Ectodermal cell (in vitro differentiated cells): Measurements from ENCODE around the gene DDR1.

Experiments
- H3K27ac ChIP-seq: 2 replicates; pipeline ENCODE4 v1.7.0; 2013; ENCODE audit warnings: mild to moderate bottlenecking, low read depth, low read length; ENCODE audit not compliant: insufficient read depth, poor library complexity, severe bottlenecking
- H3K27me3 ChIP-seq: 2 replicates; pipeline ENCODE4 v1.7.0; 2013; ENCODE audit warnings: mild to moderate bottlenecking, low read length; ENCODE audit not compliant: insufficient read depth, control insufficient read depth, poor library complexity, severe bottlenecking
- H3K36me3 ChIP-seq: one replicate; pipeline ENCODE4 v1.7.0; 2013; ENCODE audit warnings: low read length; ENCODE audit not compliant: control insufficient read depth, insufficient read depth
- H3K4me1 ChIP-seq: one replicate; pipeline ENCODE4 v1.7.0; 2013; ENCODE audit warnings: low read length; ENCODE audit not compliant: control insufficient read depth, insufficient read depth
- H3K4me3 ChIP-seq: 2 replicates; pipeline ENCODE4 v1.7.0; 2013; ENCODE audit warnings: low read depth, low read length, control low read depth; ENCODE audit not compliant: insufficient read depth
- H3K9me3 ChIP-seq: 2 replicates; pipeline ENCODE4 v1.7.0; 2013; ENCODE audit warnings: mild to moderate bottlenecking, low read length, moderate library complexity; ENCODE audit not compliant: control insufficient read depth
- WGBS, 2 experiments: methylation state at CpG; one replicate each; pipeline ENCODE4 v1.1.7; 2013; ENCODE audit warnings: missing lambda C conversion rate in 2 of 2; 5-methylcytosine and 5-hydroxymethylcytosine counted together

The DDR1 gene

DNA sequence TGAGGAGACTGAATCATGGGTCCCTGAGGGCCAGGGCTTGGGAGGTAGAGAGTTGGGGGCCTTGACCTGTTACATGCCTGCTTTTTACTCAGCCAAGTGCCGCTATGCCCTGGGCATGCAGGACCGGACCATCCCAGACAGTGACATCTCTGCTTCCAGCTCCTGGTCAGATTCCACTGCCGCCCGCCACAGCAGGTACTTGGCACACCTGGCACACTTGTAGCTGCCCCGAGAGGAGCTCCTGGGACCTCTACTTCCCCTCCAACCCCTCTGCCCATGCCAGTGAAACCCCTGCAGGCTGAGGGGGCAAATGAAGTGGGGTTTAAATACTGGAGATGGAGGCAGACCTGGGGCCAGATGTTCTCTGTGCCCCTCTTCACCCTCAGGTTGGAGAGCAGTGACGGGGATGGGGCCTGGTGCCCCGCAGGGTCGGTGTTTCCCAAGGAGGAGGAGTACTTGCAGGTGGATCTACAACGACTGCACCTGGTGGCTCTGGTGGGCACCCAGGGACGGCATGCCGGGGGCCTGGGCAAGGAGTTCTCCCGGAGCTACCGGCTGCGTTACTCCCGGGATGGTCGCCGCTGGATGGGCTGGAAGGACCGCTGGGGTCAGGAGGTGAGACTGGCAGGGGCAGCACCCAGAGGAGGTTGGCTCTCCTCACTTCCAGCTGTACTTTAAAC lies 4.6 kb downstream of the DDR1 start:
- no peaks in the 10 kb centered on the region for H3K27me3 ChIP-seq
- 94 to 95% methylated on average over 18 of the region's 18 CpGs for WGBS, 2 experiments
- H3K27ac ChIP-seq = no peak overlapping the region
- H3K4me3 ChIP-seq = no peak overlapping the region
- no peaks in the 10 kb centered on the region for H3K9me3 ChIP-seq
- peaks cover 50% of the 10 kb centered on the region for H3K36me3 ChIP-seq
- peaks cover 34% of the 10 kb centered on the region for H3K4me1 ChIP-seq

DNA sequence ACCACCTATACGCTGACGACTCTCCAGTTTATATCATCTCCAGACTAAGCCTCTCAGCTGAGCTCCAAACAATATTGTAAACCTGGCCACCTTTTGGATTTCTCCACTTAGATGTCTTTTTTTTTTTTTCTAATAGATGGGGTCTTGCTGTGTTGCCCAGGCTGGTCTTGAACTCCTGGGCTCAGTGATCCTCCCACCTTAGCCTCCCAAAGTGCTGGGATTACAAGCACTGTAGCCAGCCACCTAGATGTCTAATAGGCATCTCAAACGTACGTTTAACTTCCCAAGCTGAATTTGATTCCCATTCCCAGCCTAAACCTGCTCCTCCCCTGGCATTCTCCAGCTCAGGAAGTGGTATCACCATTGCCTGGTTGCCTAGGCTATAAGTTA lies 5.2 kb downstream of the DDR1 start:
- Histone ChIP-seq H3K36me3 (peaks cover 55% of the 10 kb centered on the region), H3K9me3 (no peaks in the 10 kb centered on the region), H3K4me1 (peaks cover 34% of the 10 kb centered on the region), H3K27ac (no peak overlapping the region), H3K4me3 (no peak overlapping the region), H3K27me3 (no peaks in the 10 kb centered on the region)
- WGBS, 2 experiments = 81 to 83% methylated on average over 4 of the region's 4 CpGs

DNA sequence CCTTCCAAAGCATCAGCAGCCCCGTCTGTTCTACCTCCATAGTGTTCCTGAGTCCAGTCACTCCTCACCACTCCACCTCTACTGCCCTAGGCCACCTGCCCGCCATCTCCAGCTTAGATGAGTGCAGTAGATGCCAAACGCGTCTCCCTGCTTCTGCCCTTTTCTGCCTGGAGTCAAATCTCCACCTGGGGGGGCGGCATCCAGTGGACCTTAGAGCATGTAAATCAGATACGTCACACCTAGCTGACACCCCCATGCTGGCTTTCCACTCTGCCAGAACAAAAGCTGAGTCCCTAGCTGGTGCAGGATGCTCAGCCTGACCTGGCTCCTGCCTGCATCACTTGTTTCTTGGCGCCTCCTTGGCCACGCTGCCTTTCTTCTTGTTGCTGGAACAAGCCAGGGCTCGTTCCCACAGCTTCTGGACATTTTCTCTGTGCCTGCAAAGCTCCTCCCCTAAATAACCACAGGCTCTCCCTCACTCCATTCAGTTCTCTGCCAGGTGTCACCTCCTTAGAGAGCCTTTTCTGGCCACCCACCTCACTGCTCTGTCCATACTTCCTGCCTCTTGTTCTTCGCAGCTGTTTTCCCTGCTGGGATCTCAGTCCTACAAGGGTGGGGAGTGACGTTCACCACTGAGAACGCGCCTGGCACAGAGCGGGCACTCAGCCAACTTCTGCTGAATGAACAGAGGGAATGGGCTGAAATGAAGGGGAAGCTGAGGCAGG lies 5.8 kb downstream of the DDR1 start:
- 87 to 90% methylated on average over 14 of the region's 14 CpGs for WGBS, 2 experiments
- Histone ChIP-seq H3K4me1 (peaks cover 34% of the 10 kb centered on the region), H3K27ac (no peak overlapping the region), H3K4me3 (no peak overlapping the region), H3K9me3 (no peaks in the 10 kb centered on the region), H3K36me3 (peaks cover 59% of the 10 kb centered on the region), H3K27me3 (no peaks in the 10 kb centered on the region)

GRCh38 chr6:30890646-30891449 lies 6.5 kb downstream of the DDR1 start:
- WGBS, 2 experiments = 88% methylated on average over 12 of the region's 12 CpGs
- Histone ChIP-seq H3K27me3 (no peaks in the 10 kb centered on the region), H3K9me3 (no peaks in the 10 kb centered on the region), H3K4me3 (no peak overlapping the region), H3K4me1 (peaks cover 38% of the 10 kb centered on the region), H3K36me3 (peaks cover 67% of the 10 kb centered on the region), H3K27ac (no peak overlapping the region)

GRCh38 chr6:30891450-30891723 lies 7.1 kb downstream of the DDR1 start:
- Histone ChIP-seq H3K27ac (no peak overlapping the region), H3K9me3 (no peaks in the 10 kb centered on the region), H3K4me1 (peaks cover 38% of the 10 kb centered on the region), H3K4me3 (no peak overlapping the region), H3K27me3 (no peaks in the 10 kb centered on the region), H3K36me3 (peaks cover 71% of the 10 kb centered on the region)
- 95% methylated on average over 4 of the region's 4 CpGs for WGBS, 2 experiments

- no peaks in the 10 kb centered on the region for H3K9me3 ChIP-seq
- no peak overlapping the region for H3K27ac ChIP-seq
- no peaks in the 10 kb centered on the region for H3K27me3 ChIP-seq
- no peak overlapping the region for H3K4me3 ChIP-seq
- WGBS, 2 experiments = 92 to 95% methylated on average over 21 of the region's 21 CpGs
- H3K36me3 ChIP-seq = peaks cover 77% of the 10 kb centered on the region
- peaks cover 33% of the 10 kb centered on the region for H3K4me1 ChIP-seq
Observed at GRCh38 chr6:30891816-30892538, 7.7 kb downstream of the DDR1 start.

GRCh38 chr6:30893001-30893591 lies 8.8 kb downstream of the DDR1 start:
- no peak overlapping the region for H3K4me3 ChIP-seq
- WGBS, 2 experiments = 88 to 89% methylated on average over 16 of the region's 16 CpGs
- H3K4me1 ChIP-seq = peaks cover 26% of the 10 kb centered on the region
- H3K36me3 ChIP-seq = peaks cover 84% of the 10 kb centered on the region
- H3K27ac ChIP-seq = no peak overlapping the region
- H3K27me3 ChIP-seq = no peaks in the 10 kb centered on the region
- no peaks in the 10 kb centered on the region for H3K9me3 ChIP-seq

- Histone ChIP-seq H3K4me1 (peaks cover 26% of the 10 kb centered on the region), H3K36me3 (peaks cover 87% of the 10 kb centered on the region)
- 95% methylated on average over 8 of the region's 8 CpGs for WGBS, 2 experiments
Observed at GRCh38 chr6:30893666-30894065, 9.3 kb downstream of the DDR1 start.

GRCh38 chr6:30894381-30894780 lies 10.1 kb downstream of the DDR1 start:
- no peaks in the 10 kb centered on the region for H3K9me3 ChIP-seq
- H3K4me1 ChIP-seq = peaks cover 26% of the 10 kb centered on the region
- H3K27ac ChIP-seq = no peak overlapping the region
- peaks cover 86% of the 10 kb centered on the region for H3K36me3 ChIP-seq
- 95 to 96% methylated on average over 12 of the region's 12 CpGs for WGBS, 2 experiments
- no peak overlapping the region for H3K4me3 ChIP-seq
- H3K27me3 ChIP-seq = no peaks in the 10 kb centered on the region

More at GRCh38 chr6:30893666-30894065, 9.3 kb downstream of the DDR1 start:
- no peaks in the 10 kb centered on the region for H3K27me3 ChIP-seq
- no peak overlapping the region for H3K4me3 ChIP-seq
- no peak overlapping the region for H3K27ac ChIP-seq
- H3K9me3 ChIP-seq = no peaks in the 10 kb centered on the region
